K562 (cell line): ENCODE measurements around the gene LRRC10B. TPM values are rescaled to one million over a fixed set of nuclear protein-coding genes. Genes with fewer than 3 reads are reported as not detected.

ENCODE experiments used
- ATAC-seq: fragments of 200-7000 bp; cut with Tn5 transposase; 3 replicates; pipeline ENCODE4 v1.9.1; 2020; ENCODE audit warnings: moderate library complexity
- BruUV-seq: library from RNA; stranded (reverse); fragments of 400-500 nt; replicated peaks from 2 replicates; lab custom pipeline; 2021; lab: Mats Ljungman, UMichigan
- CTCF ChIA-PET: fragments of 300-600 bp; formaldehyde crosslinking; extraction: SDS; loops from one replicate; lab custom pipeline; 2021; ENCODE audit warnings: low intra/inter-chr PET ratio; lab: Yijun Ruan, JAX
- POLR2A ChIA-PET: fragments of 300-600, 350-650 bp; sonication (Branson Sonifier 250); formaldehyde crosslinking; extraction: SDS; loops from one replicate; lab custom pipeline; 2021; ENCODE audit warnings: antibody characterized with exemption, inconsistent platforms; lab: Yijun Ruan, JAX
- DNase-seq, 4 experiments: peaks; one replicate each; pipeline versions ENCODE4 v3.0.0 to v3.0.0-alpha.2; 2011 to 2018; ENCODE audit warnings: low spot score in 3 of 4, mixed read lengths in 3 of 4; ENCODE audit errors: extremely low read depth in 1 of 4
- FAIRE-seq: peaks from 2 replicates; lab custom pipeline; 2011; peaks lifted over from hg19 to GRCh38; lab: Jason Lieb, UNC
- H2AFZ ChIP-seq: 2 replicates; pipeline ENCODE4 v1.6.0; 2011; ENCODE audit warnings: low read depth, low read length, control low read depth, inconsistent platforms
- H3K27ac ChIP-seq: fragments of 200-600 bp; 3 replicates; pipeline ENCODE4 v1.8.0; 2011; ENCODE audit warnings: low read depth, mild to moderate bottlenecking, control low read depth, inconsistent platforms, low read length, moderate library complexity, mixed read lengths; ENCODE audit errors: extremely low read depth
- H3K27me3 ChIP-seq, 2 experiments: fragments of 300-600 bp in 1 of 2; 2 replicates in 1 of 2; 3 replicates in 1 of 2; pipeline versions ENCODE4 v1.6.0 to v1.8.0; 2011; ENCODE audit warnings: inconsistent platforms in 2 of 2, low read length in 2 of 2, mild to moderate bottlenecking in 1 of 2, mixed read lengths in 1 of 2, moderate library complexity in 1 of 2; ENCODE audit not compliant: control insufficient read depth in 2 of 2, insufficient read depth in 2 of 2
- H3K36me3 ChIP-seq: fragments of 300-600 bp; 3 replicates; pipeline ENCODE4 v1.8.0; 2011; ENCODE audit warnings: mild to moderate bottlenecking, low read length, inconsistent platforms; ENCODE audit not compliant: control insufficient read depth, insufficient read depth
- H3K4me1 ChIP-seq, 2 experiments: fragments of 200-600 bp in 1 of 2; replicated peaks in 1 of 2; 2 replicates in 1 of 2; 3 replicates in 1 of 2; pipeline versions ENCODE4 v1.5.1 to v1.8.0; 2011; ENCODE audit warnings: inconsistent platforms in 2 of 2, low read length in 2 of 2, mild to moderate bottlenecking in 1 of 2, mixed read lengths in 1 of 2, moderate library complexity in 1 of 2; ENCODE audit not compliant: control insufficient read depth in 2 of 2, insufficient read depth in 2 of 2
- H3K4me2 ChIP-seq: 2 replicates; pipeline ENCODE4 v1.6.1; 2011; ENCODE audit warnings: low read length, control low read depth, inconsistent platforms, mixed read lengths; ENCODE audit not compliant: insufficient read depth
- H3K4me3 ChIP-seq: fragments of 200-600 bp; sonication (generic), shearing (Covaris generic); 2 replicates; pipeline ENCODE4 v1.5.1; 2016; ENCODE audit warnings: control low read depth, inconsistent platforms
- H3K79me2 ChIP-seq: fragments of 200-600 bp; 3 replicates; pipeline ENCODE4 v1.8.0; 2011; ENCODE audit warnings: low read length, inconsistent platforms; ENCODE audit not compliant: control insufficient read depth, insufficient read depth
- H3K9ac ChIP-seq, 2 experiments: 2 replicates each; pipeline versions ENCODE4 v1.6.0 to v1.6.1; 2011; ENCODE audit warnings: low read depth in 2 of 2, low read length in 2 of 2, control low read depth in 1 of 2, inconsistent platforms in 1 of 2, mild to moderate bottlenecking in 1 of 2, mixed read lengths in 1 of 2; ENCODE audit not compliant: insufficient read depth in 1 of 2
- H3K9me1 ChIP-seq: one replicate; pipeline ENCODE4 v1.6.0; 2011; ENCODE audit warnings: inconsistent platforms, mild to moderate bottlenecking, low read length, moderate library complexity; ENCODE audit not compliant: control insufficient read depth, insufficient read depth
- H3K9me3 ChIP-seq: replicated peaks from 2 replicates; pipeline ENCODE4 v1.5.1; 2011; ENCODE audit warnings: low read depth, low read length, inconsistent platforms; ENCODE audit not compliant: control insufficient read depth, insufficient read depth
- H4K20me1 ChIP-seq: replicated peaks from 2 replicates; pipeline ENCODE4 v1.6.1; 2011; ENCODE audit warnings: low read length, inconsistent platforms, mixed read lengths; ENCODE audit not compliant: control insufficient read depth, insufficient read depth
- ETV1 ChIP-seq: fragments of 450-650 bp; conservative IDR thresholded peaks from 2 replicates; pipeline ENCODE4 v1.6.1; 2016; ENCODE audit warnings: missing genetic modification characterization, control low read depth, low read depth, missing compliant biosample characterization
- FOXK1 ChIP-seq: sonication (generic); formaldehyde crosslinking; IDR thresholded peaks from 2 replicates; pipeline ENCODE4 v1.8.0; 2022; ENCODE audit warnings: missing genetic modification reagents, mild to moderate bottlenecking, borderline replicate concordance
- GABPA ChIP-seq: fragments of 200-800 bp; sonication (Bioruptor generic); conservative IDR thresholded peaks from 2 replicates; pipeline ENCODE4 v1.6.1; 2016; ENCODE audit warnings: low read depth, missing genetic modification characterization, missing compliant biosample characterization
- JUND ChIP-seq, 2 experiments: IDR thresholded peaks; 2 replicates in 1 of 2; 3 replicates in 1 of 2; pipeline ENCODE4 v1.6.1; 2011; ENCODE audit warnings: borderline replicate concordance in 2 of 2, low read depth in 2 of 2, low read length in 2 of 2, improper control_type of control experiment in 1 of 2, missing biosample characterization in 1 of 2, missing genetic modification characterization in 1 of 2, missing genetic modification reagents in 1 of 2
- KAT8 ChIP-seq: fragments of 450-650 bp; IDR thresholded peaks from 2 replicates; pipeline ENCODE4 v1.6.1; 2016; ENCODE audit warnings: low read depth, mild to moderate bottlenecking
- L3MBTL2 ChIP-seq: fragments of 450-650 bp; IDR thresholded peaks from 2 replicates; pipeline ENCODE4 v1.6.1; 2016; ENCODE audit warnings: mild to moderate bottlenecking, moderate library complexity
- MEIS2 ChIP-seq: fragments of 450-650 bp; IDR thresholded peaks from 2 replicates; pipeline ENCODE4 v1.6.1; 2014; ENCODE audit warnings: mild to moderate bottlenecking; ENCODE audit not compliant: partially characterized antibody
- NFRKB ChIP-seq: fragments of 450-650 bp; IDR thresholded peaks from 2 replicates; pipeline ENCODE4 v1.6.1; 2016; ENCODE audit warnings: low read depth
- ZNF175 ChIP-seq: fragments of 200-800 bp; sonication (Bioruptor generic); IDR thresholded peaks from 2 replicates; pipeline ENCODE4 v1.6.1; 2016; ENCODE audit warnings: low read depth, mild to moderate bottlenecking, missing genetic modification characterization, missing compliant biosample characterization
- WGBS: fragments of 100-300 bp; shearing (Covaris generic); methylation state at CpG from one replicate; pipeline ENCODE4 v1.1.6; 2016; ENCODE audit warnings: low coverage, mixed read lengths; ENCODE audit not compliant: insufficient coverage; ENCODE audit errors: missing lambda C conversion rate; 5-methylcytosine and 5-hydroxymethylcytosine counted together
- in situ Hi-C: fragments of 300-500 bp; cut with MboI; formaldehyde crosslinking; loops from 4 replicates; pipeline ENCODE4 v1.15.0; 2018; ENCODE audit warnings: inconsistent platforms, mixed read lengths
- intact Hi-C: fragments of 100-400 bp; cut with micrococcal nuclease; formaldehyde crosslinking; loops from 2 replicates; pipeline ENCODE4 v1.14.2; 2022
- polyA plus RNA-seq, 8 experiments: library from polyadenylated mRNA; depleted of rRNA in 4 of 8; stranded (reverse) in 5 of 8; unstranded in 3 of 8; fragments of >200 nt; fragmentation: Nextera tagmentation in 2 of 8; fragmentation: Illumina TruSeq in 1 of 8; extraction: Ambion mirVana in 2 of 8; extraction: Trizol in 1 of 8; gene quantifications; 2 replicates each; pipeline versions ENCODE4 v1.2.1 to v1.2.3, GENCODE V29; 2011 to 2014; ENCODE audit warnings: inconsistent platforms in 1 of 8, missing spikeins in 1 of 8
- total RNA-seq, 7 experiments: library from RNA; depleted of rRNA in 6 of 7; stranded (reverse); fragments of >200 nt in 6 of 7; fragmentation: Illumina TruSeq in 2 of 7; extraction: Trizol in 2 of 7; gene quantifications; 2 replicates each; pipeline versions ENCODE4 v1.2.1 to v1.2.3, GENCODE V29; 2011 to 2021; ENCODE audit warnings: low replicate concordance in 1 of 7
- TF ChIP-seq, protein P1 (sequence below): fragments of 450-650 bp; formaldehyde crosslinking; IDR thresholded peaks from 2 replicates; pipeline ENCODE4 v1.4.0; 2022; ENCODE audit warnings: mild to moderate bottlenecking, moderate library complexity
- TF ChIP-seq, protein P2 (sequence below): IDR thresholded peaks from 2 replicates; pipeline ENCODE4 v1.6.1; 2012; ENCODE audit warnings: low read depth, low read length, improper control_type of control experiment, borderline replicate concordance
- TF ChIP-seq, protein P3 (sequence below): fragments of 250-450 bp; sonication (Bioruptor Pico); IDR thresholded peaks from 2 replicates; pipeline ENCODE4 v1.8.0; 2022; ENCODE audit warnings: inconsistent platforms
- TF ChIP-seq, protein P4 (sequence below): sonication (generic); formaldehyde crosslinking; IDR thresholded peaks from 2 replicates; pipeline ENCODE4 v1.8.0; 2022; ENCODE audit warnings: missing genetic modification reagents, mild to moderate bottlenecking, moderate library complexity, borderline replicate concordance

LRRC10B gene
- total and polyA plus RNA-seq, 9 of the 15 experiments (the other 6 are each of a cell fraction or from before 2014, with no cell fraction given) = 0.11 TPM; not detected in 8

DNA sequence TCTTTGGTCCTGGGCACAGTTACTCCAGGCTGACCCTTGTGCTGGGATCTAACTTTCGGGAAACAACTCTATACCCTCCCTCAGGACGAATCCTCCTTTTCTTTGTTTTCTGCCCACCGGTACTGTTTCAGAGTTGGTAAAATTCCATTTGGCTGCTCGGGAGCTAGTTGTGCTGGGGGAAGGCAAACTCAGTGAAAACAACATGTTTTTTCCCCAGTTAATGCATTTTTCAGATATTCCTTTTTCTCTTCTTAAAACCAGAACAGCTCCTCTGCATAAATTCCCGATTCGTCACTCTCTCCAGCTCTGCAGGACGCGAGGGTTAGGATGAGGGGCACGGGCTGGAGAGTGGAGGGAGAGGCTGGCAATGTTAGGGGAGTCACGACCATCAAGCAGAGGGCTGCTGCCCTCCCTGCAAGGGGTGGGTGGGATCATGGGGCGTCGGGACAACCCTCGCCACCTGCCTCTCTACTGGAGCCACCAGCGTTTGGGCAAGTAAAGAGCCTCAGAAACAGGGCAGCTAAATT is 31.3 kb downstream of the LRRC10B start (continued):
- TF ChIP-seq JUND (IDR thresholded peaks at IDR 0.05; ENCODE audit: borderline replicate concordance, low read depth, low read length) = no peak
- TF ChIP-seq JUND (tag; IDR thresholded peaks at IDR 0.05; ENCODE audit: borderline replicate concordance, low read depth, low read length) = no peak
- TF ChIP-seq, all 486 proteins: peak for 0

DNA sequence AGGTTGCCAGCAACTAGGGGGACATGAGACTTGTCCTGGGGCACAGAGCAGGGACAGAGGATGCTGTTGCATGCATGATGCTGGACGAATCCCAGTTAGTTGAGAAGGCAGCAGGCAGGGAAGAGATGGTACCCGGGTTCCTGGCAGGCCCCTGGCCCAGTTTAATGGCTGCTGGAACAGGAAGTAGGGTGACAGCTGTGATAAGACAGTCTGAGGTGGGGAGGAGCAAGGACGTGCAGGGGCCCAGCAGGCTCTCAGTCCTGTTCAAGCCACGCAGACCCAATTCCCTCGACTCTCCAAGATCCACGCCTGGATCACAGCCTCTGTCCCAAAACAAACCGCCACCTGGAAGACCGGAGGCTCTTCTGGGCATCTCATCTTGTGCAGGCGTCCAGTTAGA is 32.0 kb downstream of the LRRC10B start:
- Histone ChIP-seq H3K27ac (no peak overlapping the region), H3K36me3 (no peaks in the 10 kb centered on the region), H3K9me1 (peaks cover 2% of the 10 kb centered on the region), H3K4me3 (no peak overlapping the region), H4K20me1 (peaks cover 4% of the 10 kb centered on the region; the same call in 1 of the 2 replicates), H3K9ac (peak overlapping the region in 1 of 2 experiments; percentile 69; a peak in 2 of 4 replicates), H2AFZ (peak overlapping the region; percentile 71), H3K4me1 (peaks cover 19 to 32% of the 10 kb centered on the region in 2 experiments), H3K9me3 (no peaks in the 10 kb centered on the region), H3K4me2 (no peak overlapping the region; the same call in 1 of the 2 replicates), H3K27me3 (peaks cover 1 to 18% of the 10 kb centered on the region in 2 experiments; a peak in 3 of 5 replicates), H3K79me2 (no peaks in the 10 kb centered on the region)
- FAIRE-seq = no peak
- BruUV-seq = no TSS peak
- POLR2A ChIA-PET = interaction anchor here (0.6 kb wide), 1 partner anchor 1993 kb away, joined by 3 read pairs; no protein-coding TSS in a partner anchor
- CTCF ChIA-PET = no interaction called here
- intact Hi-C loops = no loop called here
- peak; percentile 55 for ATAC-seq
- peak in 2 of 4 experiments; percentile 22 to 35 for DNase-seq
- 7% methylated on average over 9 of the region's 9 CpGs for WGBS
- in situ Hi-C loops = no loop called here
- no peak for TF ChIP-seq NFRKB
- TF ChIP-seq, protein P1, sequence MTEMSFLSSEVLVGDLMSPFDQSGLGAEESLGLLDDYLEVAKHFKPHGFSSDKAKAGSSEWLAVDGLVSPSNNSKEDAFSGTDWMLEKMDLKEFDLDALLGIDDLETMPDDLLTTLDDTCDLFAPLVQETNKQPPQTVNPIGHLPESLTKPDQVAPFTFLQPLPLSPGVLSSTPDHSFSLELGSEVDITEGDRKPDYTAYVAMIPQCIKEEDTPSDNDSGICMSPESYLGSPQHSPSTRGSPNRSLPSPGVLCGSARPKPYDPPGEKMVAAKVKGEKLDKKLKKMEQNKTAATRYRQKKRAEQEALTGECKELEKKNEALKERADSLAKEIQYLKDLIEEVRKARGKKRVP (CRISPR knock-in tag) = no peak
- TF ChIP-seq, protein P2, sequence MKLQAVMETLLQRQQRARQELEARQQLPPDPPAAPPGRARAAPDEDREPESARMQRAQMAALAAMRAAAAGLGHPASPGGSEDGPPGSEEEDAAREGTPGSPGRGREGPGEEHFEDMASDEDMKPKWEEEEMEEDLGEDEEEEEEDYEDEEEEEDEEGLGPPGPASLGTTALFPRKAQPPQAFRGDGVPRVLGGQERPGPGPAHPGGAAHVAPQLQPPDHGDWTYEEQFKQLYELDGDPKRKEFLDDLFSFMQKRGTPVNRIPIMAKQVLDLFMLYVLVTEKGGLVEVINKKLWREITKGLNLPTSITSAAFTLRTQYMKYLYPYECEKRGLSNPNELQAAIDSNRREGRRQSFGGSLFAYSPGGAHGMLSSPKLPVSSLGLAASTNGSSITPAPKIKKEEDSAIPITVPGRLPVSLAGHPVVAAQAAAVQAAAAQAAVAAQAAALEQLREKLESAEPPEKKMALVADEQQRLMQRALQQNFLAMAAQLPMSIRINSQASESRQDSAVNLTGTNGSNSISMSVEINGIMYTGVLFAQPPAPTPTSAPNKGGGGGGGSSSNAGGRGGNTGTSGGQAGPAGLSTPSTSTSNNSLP = no peak
- TF ChIP-seq KAT8 = no peak
- no peak for TF ChIP-seq FOXK1 (CRISPR knock-in tag)
- TF ChIP-seq, protein P3, sequence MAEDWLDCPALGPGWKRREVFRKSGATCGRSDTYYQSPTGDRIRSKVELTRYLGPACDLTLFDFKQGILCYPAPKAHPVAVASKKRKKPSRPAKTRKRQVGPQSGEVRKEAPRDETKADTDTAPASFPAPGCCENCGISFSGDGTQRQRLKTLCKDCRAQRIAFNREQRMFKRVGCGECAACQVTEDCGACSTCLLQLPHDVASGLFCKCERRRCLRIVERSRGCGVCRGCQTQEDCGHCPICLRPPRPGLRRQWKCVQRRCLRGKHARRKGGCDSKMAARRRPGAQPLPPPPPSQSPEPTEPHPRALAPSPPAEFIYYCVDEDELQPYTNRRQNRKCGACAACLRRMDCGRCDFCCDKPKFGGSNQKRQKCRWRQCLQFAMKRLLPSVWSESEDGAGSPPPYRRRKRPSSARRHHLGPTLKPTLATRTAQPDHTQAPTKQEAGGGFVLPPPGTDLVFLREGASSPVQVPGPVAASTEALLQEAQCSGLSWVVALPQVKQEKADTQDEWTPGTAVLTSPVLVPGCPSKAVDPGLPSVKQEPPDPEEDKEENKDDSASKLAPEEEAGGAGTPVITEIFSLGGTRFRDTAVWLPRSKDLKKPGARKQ (CRISPR knock-in tag) = no peak
- TF ChIP-seq ZNF175 (CRISPR knock-in tag) = no peak
- 0 out of 2 replicates have a peak, but pooled peaks have one; percentile 13 for TF ChIP-seq L3MBTL2
- peak; percentile 32; the same call in 1 of the 2 replicates for TF ChIP-seq GABPA (tag)
- peak; percentile 36 for TF ChIP-seq MEIS2
- 0 out of 2 replicates have a peak, but pooled peaks have one; percentile 9 for TF ChIP-seq ETV1 (tag)
- TF ChIP-seq, protein P4, sequence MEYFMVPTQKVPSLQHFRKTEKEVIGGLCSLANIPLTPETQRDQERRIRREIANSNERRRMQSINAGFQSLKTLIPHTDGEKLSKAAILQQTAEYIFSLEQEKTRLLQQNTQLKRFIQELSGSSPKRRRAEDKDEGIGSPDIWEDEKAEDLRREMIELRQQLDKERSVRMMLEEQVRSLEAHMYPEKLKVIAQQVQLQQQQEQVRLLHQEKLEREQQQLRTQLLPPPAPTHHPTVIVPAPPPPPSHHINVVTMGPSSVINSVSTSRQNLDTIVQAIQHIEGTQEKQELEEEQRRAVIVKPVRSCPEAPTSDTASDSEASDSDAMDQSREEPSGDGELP = peak; percentile 23; the same call in 1 of the 2 replicates
